ENCODE results near the gene SH2D5.
A peak's percentile ranks its signal among the peaks of the same experiment; 100 is the strongest.

The SH2D5 gene

DNA sequence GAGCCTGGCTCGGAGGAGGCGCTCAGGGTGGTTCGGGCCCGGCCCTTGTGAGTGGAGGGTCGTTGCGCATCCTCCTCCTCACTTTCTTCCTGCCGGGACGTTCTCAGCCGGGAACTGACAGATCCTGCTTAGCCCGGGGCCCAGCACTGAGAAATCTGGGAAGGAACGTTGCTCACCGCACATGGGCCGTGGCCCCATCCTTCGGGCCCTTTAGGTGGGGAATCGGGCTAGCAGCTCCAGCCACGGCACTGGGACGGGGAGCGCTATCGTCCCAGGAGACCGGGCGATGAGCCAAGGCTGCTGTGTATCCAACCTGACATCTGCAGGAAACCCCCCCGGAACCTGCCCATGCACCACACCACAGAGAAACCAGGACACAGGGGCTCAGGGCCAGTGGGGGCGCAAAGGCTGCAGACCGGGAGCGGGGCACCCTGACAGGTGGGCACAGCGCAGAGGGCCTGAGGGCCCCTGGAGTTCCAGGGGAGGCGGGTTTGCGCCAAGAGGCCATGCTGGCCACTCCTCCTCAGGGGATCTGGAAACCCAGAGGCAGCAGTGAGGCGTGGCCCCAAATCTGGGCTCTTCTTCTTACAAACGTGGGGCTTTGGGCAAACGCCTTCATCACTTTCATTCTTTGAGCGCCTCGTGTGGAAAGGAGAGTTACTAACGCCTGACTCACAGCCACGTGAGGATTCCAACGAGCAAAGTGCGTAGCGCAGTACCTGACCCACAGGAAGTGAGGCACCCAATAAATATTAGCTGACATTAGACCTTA is at the start of gene SH2D5:
Gene SH2D5, minus strand, starts transcription at position 116 of the 772 bp plus-strand sequence. CDS start 4,659 bp downstream, outside the sequence.
- peak; percentile 15 for DNase-seq

DNA sequence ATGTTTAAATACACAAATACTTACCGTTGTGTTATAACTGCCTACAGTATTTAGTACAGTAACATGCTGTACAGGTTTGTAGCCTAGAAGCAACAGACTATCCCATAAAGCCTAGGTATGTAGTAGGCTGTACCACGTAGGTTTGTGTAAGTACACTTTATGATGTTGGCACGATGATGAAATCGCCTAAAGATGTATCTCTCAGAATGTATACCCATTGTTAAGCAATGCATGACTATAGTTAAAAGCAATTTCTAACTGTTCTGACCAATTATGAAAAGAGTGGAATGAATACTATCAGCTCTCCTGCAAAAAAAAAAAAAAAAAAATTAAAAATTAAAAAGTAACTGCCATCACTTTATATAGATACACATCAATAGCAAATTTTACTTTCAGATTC is 43.2 kb upstream of the SH2D5 start:
- no peak for DNase-seq

- no peak for DNase-seq
These were observed 39.3 kb upstream of the SH2D5 start for GRCh38 chr1:20771780-20772179.

- DNase-seq, result no peak
These were observed 38.0 kb upstream of the SH2D5 start for GRCh38 chr1:20770314-20771087.

GRCh38 chr1:20767271-20767670 is 34.8 kb upstream of the SH2D5 start:
- no peak for DNase-seq

GRCh38 chr1:20763417-20763816 is 30.9 kb upstream of the SH2D5 start:
- no peak for DNase-seq

DNA sequence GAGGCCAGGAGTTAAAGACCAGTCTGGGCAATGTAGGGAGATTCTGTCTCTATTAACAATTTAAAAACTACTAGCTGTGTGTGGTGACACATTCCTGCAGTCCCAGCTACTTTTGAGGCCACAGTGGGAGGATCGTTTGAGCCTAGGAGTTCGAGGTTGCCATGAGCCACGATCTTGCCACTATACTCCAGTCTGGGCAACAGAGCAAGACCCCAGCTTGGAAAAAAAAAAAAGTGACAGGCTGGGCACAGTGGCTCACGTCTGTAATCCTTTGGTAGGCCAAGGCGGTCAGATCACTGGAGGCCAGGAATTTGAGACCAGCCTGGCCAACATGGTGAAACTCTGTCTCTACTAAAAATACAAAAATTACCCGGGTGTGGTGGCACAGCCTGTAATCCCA is 27.8 kb upstream of the SH2D5 start:
- DNase-seq, result no peak

- no peak for DNase-seq
These were observed 21.1 kb upstream of the SH2D5 start for GRCh38 chr1:20753589-20753988.

DNA sequence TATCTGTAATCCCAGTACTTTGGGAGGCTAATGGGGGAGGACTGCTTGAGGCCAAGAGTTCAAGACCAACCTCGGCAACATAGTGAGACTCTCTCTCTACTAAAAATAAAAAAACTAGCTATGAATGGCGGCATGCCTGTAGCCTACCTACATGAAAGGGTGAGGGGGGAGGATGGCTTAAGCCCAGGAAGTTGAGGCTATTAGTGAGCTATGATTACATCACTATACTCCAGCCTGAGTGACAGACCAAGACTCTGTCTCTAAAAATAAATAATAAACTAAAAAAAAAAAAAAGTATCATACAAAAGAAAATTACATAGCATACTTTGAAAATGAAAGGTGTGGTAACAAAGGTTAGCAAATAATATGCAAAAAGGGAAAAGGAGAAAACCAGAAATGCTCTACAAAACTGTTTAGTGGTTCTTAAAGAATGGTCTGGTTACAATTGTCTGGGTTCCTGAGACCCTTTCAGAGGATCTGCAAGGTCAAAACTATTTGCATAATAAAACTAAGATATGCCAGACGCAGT is 19.0 kb upstream of the SH2D5 start:
- no peak for DNase-seq

DNA sequence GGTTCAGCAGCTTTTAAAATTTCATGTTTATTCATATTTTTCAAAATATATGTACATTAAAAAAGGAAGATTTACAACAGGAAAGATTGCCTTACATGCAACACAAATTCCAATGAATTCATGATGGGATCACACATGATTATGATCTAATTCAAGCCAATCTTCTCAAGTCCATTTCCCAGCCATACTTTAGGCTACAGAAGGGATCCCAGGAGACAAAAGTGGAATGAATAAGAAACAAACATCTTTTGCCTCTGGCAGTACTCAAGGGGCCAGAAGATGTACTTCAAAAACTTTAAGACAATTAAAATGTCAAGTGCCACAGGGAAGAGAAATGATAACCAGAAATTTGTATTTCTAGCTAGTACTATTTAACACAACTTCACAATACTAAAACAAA is 10.2 kb upstream of the SH2D5 start:
- DNase-seq, result no peak

DNA sequence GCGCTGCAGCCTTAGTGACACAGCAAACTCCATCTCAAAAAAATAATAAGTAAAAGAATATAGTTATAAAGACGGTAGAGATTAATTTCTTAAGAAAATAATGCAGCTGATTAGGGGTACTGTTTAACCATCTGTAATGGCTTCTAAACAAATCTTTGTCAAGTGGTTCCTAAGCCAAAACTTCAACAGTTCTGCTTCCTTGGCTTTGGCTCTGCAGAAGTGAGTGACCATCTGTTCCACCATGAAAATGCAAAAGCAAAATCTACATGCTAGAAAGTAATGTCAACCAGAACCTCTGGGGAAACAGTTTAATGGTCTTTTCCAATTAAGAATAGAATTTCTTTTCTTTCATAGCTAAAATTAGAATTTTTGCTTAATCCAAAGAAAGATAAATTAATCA is 8.3 kb upstream of the SH2D5 start:
- DNase-seq, result no peak

DNA sequence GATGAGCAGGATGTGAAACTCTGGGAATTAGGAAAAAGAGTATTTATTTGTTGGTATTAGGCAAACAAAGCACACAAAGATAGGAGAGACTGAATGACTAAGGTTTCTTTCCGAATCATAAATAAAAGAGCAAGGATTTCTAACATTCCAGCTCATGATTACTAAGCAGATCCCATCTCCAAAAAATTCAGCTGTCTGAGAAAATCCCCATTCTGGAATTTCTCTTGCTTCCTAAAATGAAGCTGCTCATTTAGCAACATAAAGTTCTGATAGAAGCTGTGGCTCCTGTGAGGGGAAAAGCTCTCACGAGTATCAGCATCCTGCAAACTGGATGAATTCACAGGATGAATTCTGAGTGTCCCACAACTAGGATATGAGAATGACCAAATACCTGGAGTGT is 6.7 kb upstream of the SH2D5 start:
- no peak for DNase-seq

DNA sequence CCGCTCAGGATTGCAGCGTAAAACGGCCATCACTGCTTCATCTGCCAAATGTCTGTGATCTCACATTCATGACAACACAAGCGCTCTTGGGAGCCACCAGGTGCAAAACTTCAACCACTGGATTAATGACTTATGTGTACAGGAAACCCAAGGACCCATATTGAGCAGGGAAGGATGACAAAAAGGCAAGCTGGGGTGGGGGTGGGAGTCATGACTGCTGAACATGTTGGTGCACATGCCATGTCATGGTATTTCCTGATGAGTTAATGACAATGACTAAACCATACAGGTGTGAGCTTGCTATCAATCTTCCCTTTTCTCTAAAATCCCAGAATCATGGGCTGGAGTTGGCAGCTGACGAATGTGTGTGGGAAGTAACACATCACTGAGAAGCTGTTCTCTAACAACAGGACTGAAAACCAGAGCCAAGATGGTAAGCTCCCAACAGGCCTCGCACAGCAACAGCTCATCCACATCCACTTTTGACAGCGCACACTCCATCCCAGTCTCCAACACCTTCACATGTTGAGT is 3.1 kb upstream of the SH2D5 start:
- no peak for DNase-seq

- DNase-seq, result no peak
These were observed 965 bp upstream of the SH2D5 start for GRCh38 chr1:20733360-20733975.

- no peak for DNase-seq
These were observed 374 bp downstream of the SH2D5 start for GRCh38 chr1:20732071-20732587.

DNA sequence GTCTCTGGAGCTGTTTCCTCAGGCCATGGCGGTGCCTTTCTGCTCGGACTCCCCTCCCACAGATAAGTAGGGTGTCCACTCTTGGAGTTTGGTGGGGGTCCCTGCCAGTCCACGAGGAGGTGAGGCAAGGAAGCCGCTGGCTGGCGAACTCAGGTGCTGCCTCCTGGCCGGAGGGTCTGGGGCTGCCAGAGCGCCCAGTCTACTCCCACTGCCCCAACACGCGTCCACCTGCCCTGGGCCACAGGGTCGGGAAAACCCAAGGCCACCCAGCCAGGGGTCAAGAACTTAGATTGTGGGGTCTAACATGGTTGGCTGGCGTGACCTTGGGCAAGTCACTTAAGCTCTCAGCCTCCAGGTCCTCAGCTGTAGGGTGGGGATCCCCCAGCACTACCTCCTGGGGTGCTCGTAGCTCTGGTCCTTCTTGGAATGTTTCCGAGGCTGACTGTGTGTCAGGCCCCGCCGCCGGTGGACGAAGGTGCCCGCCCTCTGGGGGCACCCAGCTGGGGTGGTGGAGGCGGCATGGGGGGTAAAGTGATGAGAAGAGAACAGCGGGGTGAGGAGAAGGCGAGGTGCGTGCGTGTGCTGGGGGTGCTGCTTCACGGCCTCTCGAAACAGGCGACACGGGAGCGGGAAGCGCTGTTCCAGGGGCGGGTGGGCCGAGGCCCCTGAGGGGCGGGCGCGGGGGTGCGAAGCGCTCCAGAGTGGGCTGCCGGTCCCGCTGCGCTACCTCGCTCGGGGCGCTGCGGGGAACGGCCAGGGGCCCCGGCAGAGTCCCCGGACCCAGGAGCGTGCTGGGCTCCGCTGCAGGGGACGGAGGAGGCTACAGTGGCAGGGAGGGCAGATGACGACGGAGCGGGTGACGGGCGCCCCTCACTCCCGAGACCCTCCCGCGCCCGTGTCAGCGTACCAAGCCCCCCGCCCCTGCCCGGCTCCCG is 1.2 kb downstream of the SH2D5 start:
- DNase-seq, result no peak

GRCh38 chr1:20730690-20731056 is 1.8 kb downstream of the SH2D5 start:
- no peak for DNase-seq

GRCh38 chr1:20729990-20730689 is 2.4 kb downstream of the SH2D5 start:
- DNase-seq, result no peak

- DNase-seq, result no peak
These were observed 3.2 kb downstream of the SH2D5 start for GRCh38 chr1:20729155-20729931.

DNA sequence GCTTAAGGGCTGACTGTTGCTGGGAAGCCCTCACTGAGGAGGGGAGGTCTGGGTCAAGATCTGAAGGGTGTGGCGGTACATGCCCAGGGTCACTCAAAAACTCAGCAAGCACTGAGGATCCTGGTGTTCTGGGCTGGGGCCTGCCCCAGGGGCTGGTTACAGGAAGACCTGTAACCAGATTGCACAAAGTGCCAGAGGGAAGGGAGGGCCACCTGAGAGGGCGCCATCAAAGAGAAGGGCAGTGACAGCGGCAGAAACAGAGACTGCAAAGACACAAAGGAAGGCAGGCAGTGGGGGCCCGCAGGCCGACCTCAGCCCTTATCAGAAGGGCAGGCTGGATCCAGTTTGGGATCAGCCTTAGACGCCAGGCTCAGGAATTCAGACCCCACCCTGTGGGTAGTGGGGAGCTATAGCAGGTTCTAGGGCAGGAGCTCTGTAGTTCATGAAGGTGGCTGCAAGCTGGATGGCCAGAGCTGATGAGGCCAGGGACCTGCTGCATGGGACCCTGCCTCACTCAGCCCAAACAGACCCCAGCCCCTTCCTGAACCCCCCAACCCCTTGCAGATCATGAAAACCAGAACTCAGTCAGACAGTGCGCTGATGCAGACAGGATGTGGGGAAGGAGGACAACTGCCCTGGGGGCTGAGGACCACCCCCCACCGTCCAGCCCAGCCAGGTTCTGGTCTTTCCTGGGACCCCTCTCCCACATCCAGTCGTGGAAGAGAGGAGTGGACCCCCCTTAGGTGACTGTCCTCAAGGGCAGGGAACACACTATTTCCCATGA is 3.9 kb downstream of the SH2D5 start:
- no peak for DNase-seq
